ENCODE data around the gene GASK1A.
"Not testable (repeated sequence)": the region's sequence is repeated elsewhere in the genome, so short reads cannot be mapped to it uniquely, and the experiment has no call there.

GASK1A gene

GRCh38 chr3:42979044-42979972 is at the start of gene GASK1A:
Gene GASK1A (plus strand): TSS chr3:42979311. CDS start chr3:42979643, 332 bp downstream.
- DNase-seq: no peak

GRCh38 chr3:42934111-42934510 is 45.0 kb upstream of the GASK1A start:
- no peak for DNase-seq

DNA sequence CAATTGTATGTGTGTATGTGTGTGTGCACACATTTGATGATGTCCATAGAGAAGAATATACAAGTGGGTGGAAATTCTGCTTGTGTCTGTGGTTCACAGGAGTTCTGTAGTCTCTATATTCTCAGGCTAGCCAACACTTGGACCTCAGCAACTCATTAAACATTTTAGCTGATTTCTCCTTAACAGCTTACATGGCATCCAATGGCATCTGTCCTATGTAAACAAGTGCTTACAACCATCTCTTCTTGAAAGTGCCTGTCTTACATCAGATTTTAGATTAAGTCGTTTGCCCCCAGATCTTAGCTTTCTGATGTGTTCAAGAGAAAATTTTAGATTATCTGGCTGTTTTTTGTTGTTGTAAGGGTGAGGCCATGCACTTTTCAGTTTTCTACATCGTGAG is 44.2 kb upstream of the GASK1A start:
- no peak for DNase-seq

DNA sequence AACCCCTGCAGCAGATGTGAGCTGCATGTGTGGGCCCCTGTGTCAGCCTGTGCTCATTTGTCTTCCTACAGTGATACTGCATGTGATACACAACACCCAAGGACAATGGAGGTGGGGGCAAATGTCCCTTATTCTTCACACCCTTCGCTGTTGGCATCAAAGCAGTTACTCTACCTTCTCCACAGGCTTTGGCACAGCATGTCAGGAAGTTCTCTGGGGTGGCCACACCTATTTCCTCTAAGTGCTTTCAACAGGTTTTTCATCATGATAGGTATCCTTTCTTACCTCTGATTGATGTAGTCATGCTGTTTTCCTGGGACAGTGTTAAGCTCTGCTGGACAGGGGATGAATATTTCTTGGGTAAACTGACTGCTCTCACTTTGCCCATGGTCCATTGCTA is 43.6 kb upstream of the GASK1A start:
- no peak for DNase-seq

GRCh38 chr3:42936157-42936981 is 42.7 kb upstream of the GASK1A start:
- peak; percentile 19 for DNase-seq

DNA sequence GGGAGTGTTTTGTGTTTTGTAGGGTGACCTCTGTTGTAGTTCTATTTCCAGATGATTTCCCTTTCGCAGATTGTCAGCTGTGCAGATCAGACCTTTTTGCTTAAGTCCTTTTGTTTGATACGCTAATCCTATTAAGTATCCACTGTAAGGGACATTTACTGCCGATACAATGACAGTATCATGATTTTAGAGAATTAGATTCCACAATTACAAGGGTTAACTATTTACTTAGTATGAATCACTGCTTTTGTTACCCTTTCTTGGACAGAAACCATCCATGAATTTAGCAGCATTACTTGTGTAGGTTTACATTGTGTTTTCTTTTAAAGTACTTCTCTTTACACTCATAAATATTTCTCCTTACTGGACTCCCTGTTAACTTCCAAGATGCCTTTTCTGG is 41.8 kb upstream of the GASK1A start:
- DNase-seq: no peak

- no peak for DNase-seq
Measured at GRCh38 chr3:42942693-42943092, 36.4 kb upstream of the GASK1A start.

- no peak for DNase-seq
Measured at GRCh38 chr3:42946050-42946449, 33.1 kb upstream of the GASK1A start.

- no peak for DNase-seq
Measured at GRCh38 chr3:42957573-42957972, 21.5 kb upstream of the GASK1A start.

- DNase-seq: no peak
Measured at GRCh38 chr3:42960282-42960681, 18.8 kb upstream of the GASK1A start.

DNA sequence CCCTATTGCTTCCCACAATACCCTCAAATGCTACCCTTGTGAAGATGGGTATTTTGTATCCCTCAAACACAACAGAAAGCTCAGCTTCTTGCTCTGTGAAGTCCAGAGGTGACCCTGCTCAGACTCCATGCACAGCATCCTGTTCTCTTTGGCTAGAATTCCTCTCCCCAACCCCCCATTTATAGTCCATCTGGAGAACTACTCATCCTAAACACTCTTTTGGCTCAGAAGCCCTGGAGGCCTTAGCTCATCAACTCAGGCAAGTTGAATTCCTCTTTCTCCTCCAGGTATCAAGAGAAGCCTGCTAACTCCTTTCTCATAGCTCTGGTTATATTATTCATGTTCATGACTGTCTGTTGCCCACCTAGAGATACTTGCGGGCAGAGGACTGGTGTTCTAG is 18.3 kb upstream of the GASK1A start:
- DNase-seq: no peak

GRCh38 chr3:42961633-42962032 is 17.5 kb upstream of the GASK1A start:
- no peak for DNase-seq

DNA sequence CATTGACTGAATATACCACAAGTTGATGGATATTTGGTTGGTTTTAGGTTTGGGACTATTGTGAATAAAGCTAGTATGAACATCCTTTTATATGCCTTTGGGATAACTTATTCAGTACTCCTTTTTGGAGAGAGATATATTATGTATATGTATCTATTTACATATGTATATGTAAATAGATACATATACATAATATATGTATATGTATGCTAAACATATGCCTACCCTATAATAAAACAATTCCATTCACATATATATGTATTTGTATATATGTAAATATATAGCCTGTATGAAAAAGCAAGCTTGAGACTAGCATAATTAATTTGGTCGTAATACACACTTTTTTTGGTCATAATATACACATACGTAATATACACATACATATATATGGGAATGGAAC is 15.8 kb upstream of the GASK1A start:
- no peak for DNase-seq

DNA sequence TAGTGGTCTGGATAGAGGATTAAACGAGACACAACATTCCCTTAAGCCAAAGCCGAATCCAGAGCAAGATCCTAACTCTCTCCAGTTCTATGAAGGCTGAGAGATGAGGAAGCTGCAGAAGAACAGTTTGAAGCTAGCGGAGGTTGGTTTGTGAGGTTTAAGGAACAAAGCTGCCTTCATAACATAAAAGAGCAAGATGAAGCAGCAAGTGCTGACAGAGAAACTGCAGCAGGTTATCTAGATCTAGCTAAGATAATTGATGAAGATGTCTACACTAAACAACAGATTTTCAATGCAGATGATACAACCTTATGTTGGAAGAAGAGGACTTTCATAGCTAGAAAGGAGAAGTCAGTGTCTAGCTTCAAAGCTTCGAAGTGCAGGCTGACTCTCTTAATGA is 14.8 kb upstream of the GASK1A start:
- DNase-seq: no peak

- no peak for DNase-seq
Measured at GRCh38 chr3:42970557-42970956, 8.6 kb upstream of the GASK1A start.

DNA sequence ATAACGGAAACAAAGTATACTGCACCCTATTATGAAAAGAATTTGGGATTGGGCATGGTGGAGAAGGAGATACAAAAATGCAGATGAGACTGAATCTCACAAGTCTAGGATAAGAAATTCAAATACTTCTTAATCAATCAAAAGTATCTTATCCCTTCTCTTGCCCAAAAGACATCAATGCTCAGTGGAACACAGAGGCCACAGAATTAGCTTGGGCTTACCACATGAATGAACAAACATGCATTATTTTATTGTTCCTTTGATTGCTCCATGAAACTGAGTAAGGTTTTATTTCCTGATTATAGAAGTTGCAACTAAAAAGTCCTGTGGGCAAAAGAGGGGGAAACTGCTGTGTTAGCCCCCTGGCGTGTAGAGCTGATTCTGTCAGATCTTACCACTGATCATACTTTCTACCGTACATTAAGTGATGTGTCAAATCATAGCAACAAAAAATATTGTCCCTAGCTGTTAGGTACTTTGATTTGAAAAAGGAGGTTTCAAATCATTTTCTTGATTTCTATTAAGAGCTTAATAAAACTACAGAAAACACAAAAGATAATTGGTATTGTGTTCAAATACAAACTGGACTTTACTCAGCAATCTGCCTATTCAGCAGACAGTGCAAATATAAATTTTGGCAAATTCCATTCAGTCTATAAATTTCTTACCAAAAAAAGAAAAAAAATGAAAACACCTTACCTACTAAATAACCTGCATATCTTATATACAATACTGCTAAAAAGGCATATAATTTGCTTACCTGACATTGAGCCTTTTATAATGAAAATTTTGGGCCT is 7.9 kb upstream of the GASK1A start:
- no peak for DNase-seq

DNA sequence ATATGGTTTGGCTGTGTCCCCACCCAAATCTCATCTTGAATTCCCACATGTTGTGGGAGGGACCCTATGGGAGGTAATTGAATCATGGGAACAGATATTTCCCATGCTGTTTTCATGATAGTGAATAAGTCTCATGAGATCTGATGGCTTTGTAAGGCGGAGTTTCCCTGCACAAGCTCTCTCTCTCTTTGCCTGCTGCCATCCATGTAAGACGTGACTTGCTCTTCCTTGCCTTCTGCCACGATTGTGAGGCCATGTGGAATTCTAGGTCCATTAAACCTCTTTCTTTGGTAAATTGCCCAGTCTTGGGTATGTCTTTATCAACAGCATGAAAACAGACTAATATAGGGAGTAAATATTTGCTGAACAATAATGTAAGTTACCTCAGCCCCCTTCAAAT is 4.2 kb upstream of the GASK1A start:
- not testable (repeated sequence) for DNase-seq

GRCh38 chr3:42975456-42975855 is 3.7 kb upstream of the GASK1A start:
- DNase-seq: no peak

DNA sequence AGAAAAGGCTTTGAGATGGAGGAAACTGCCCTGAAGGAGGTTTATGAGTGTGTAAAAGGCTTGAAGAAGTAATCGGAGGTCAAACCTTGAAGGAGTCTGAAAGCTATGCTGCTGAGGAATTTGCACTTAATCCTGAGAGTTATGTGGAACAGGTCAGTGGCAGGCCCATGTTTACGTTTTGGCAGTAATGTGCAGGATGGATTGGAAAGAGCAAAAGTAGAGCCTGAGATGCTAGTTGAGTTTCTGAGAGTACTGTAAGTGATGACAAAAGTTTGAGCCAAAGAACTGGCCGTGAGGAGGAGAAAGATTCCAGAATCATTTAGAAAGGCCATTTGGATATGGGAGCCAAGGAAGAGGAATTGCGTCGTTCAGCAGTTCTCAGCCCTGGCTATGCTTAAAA is 3.2 kb upstream of the GASK1A start:
- no peak for DNase-seq

- no peak for DNase-seq
Measured at GRCh38 chr3:42980209-42980608, 1.1 kb downstream of the GASK1A start.

- no peak for DNase-seq
Measured at GRCh38 chr3:42980909-42981308, 1.8 kb downstream of the GASK1A start.

DNA sequence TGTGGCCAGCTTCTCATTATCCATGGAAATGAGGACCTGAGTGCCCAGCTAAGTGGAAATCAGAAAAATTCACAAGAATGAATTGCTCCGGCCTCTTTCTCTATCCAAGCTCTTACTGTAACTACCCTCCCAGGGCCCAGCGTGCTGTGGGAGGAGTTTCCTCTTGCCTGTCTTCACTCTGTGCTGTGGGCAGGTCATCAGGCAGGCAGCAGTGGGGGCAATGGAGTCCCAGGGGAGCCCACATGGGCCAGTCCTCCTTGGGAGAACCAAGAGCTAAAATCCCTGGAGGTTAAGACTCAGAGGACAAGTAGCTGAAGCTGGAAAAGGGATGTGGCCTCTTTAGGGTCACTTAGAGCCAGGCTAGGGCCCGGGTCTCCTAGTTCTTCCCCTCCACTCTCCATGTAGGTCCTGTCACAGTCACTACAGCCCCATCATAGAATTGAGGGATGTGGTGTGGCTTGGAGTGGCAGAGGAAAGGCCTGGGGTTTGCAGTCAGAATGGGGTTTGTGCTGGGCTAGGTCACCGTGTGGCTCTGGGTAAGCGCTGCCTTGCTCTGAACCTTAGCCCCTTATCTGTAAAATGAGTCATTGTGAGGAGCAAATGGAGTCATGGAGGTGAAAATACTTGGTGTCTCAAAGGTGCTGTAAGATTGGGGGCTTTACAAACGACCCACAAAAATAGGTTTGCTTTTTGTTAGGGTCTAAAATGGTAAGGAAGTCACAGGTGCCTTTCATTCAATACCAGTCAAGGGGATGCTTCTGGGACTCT is 3.7 kb downstream of the GASK1A start:
- DNase-seq: no peak

Data from GOT3 (cell line).